Activated T-cell treated with anti-CD3 and anti-CD28 coated beads for 1 hour (primary cell): ENCODE results near the gene IGF2BP3.
A peak's percentile ranks its signal among the peaks of the same experiment; 100 is the strongest.
"Not testable (repeated sequence)": the region's sequence is repeated elsewhere in the genome, so short reads cannot be mapped to it uniquely, and the experiment has no call there.

ENCODE experiments used
- DNase-seq: peaks from one replicate; pipeline ENCODE4 v3.0.0-alpha.2; 2020; ENCODE audit warnings: low read depth

The IGF2BP3 gene

DNA sequence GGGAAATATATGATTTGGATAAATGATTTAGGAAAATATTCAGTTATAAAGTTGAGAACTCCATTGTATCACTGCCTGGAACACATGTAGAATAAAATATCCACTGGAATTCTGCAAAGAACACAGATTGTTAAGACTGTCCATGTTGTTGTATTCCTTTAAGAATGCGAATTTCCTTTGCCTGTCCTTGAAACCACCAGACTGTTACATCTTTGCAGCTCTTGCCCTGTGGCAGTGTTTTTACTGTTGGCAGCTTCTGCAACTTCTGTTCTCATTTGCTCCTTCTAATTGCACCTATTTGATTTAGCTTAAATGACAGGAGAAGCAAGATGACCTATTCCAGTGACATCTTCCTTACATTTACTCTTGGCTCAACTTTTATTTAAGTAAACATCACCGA, 131.4 kb downstream of the IGF2BP3 start:
- no peak for DNase-seq

- no peak for DNase-seq
Observed at GRCh38 chr7:23338439-23338838, 131.9 kb downstream of the IGF2BP3 start.

GRCh38 chr7:23337374-23337773, 132.9 kb downstream of the IGF2BP3 start:
- no peak for DNase-seq

DNA sequence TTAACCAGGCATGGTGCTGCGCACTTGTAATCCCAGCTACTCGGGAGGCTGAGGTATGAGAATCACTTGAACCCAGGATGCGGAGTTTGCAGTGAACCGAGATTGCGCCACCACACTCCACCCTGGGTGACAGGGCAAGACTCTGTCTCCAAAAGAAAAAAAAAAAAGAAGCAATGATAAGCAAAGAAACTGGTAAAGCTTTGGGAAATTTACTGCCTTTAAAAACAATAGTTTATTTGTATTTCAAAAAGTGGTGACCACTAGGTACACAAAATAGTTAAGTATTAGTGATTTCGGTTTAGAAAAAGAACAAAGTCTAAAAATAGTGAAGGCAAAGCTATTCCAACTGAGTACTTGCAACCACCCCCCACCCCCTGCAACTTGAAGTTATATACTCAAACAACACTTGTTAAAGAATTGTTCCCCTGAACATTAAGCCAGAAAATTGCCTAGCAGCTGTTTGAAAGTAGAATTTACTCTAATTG, 133.4 kb downstream of the IGF2BP3 start:
- DNase-seq, result no peak

DNA sequence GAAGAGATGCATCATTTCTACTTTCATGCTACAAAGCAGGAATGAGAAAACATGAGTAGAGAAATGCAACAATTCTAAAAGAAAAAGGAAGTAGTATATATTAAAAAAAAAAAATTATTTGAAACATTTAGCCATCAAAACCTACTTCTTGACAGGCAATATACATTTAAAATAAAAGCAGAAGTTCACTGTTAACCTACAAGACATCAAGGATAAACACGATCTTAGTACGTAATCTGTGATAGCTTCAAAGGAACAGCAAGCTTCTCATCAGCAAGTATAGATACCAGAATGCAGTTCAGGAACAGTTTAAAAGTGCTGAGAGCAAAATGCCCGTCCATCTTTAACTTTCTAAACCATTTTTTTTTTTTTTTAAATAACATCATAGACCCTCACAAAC, 134.2 kb downstream of the IGF2BP3 start:
- no peak for DNase-seq

DNA sequence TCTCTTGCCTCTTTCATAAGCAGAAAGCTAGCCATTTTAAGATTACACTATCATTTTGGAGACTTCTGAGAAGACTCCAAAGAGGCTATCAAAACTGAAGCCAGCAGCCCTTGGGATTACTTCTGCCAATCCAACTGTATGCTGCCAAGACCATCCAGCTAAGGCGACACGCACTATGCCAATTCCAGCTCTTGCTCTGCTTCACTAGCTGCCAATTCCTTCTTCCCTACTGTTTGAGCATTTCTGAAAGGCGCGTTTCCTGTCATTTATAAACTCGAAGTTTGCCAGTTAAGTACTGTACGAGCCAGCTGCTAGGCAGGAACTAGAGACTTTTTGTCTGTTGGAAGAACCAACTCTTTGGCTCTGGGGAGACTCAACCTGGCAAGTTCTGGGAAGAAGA, 134.7 kb downstream of the IGF2BP3 start:
- no peak for DNase-seq

DNA sequence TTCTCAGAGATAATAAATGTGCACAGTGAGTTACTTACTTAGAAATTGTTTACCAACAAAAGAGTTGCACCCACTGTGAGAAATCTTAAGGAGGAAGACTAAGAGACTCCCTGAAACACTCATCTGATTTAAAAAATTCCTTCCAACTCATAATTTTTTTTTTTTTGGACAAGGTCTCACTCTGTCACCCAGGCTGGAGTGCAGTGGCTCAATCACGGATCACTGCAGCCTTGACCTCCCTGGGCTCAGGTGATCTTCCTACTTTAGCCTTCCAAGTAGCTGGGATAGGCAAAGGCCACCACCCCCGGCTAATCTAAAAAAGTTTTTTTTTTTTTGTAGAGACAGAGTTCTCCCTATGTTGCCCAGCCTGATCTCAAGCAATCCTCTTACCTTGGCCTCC, 135.2 kb downstream of the IGF2BP3 start:
- DNase-seq, result no peak

DNA sequence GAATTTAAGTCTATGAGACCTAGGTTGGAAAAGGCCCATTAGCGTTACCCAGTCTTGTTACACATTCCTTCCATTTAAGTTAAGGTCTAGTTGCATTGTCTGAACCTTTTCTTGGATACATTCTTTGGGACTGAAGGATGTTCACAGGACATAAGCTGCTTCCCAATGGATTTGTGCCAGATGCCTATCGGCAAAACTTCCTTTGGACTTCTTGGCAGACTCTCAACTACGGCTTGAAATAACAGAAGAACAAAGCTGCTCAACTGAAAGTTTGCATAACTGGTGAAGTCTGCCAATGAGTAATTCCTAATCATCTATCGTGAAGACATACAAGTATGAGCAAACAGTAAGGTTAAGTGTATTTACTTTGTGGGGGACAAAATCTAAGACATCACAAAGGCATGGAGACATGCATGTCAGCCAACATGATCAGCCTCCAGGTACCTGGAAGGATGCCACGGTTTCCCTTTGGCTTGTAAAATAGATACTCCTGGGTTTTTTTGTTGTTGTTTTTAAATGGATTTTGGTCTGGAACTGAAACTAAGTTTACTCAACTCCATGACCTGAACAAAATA, 135.7 kb downstream of the IGF2BP3 start:
- DNase-seq, result no peak

DNA sequence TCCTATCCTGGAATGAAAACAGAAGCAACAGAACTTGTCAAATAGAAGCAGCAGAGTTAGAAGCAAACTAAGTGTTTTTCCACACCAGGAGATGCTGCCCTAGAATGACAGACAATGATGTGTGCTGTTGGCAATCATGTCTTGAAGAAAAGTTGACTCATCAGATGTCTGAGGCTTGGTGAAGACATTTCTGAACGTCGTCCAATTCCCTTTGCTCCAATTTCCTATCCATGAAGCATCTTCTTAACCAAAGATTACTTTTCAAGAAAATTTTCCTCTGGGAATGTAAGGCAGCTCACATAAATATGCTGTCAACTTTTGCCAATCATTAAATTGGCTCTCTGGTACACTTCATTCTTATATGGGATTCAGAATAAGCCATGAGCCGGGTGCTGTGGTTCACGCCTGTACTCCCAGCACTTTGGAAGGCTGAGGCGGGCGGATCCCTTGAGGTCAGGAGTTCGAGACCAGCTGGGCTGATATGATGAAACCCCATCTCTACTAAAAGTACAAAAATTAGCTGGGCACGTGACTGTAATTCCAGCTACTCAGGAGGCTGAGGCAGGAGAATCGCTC, 136.5 kb downstream of the IGF2BP3 start:
- no peak for DNase-seq

DNA sequence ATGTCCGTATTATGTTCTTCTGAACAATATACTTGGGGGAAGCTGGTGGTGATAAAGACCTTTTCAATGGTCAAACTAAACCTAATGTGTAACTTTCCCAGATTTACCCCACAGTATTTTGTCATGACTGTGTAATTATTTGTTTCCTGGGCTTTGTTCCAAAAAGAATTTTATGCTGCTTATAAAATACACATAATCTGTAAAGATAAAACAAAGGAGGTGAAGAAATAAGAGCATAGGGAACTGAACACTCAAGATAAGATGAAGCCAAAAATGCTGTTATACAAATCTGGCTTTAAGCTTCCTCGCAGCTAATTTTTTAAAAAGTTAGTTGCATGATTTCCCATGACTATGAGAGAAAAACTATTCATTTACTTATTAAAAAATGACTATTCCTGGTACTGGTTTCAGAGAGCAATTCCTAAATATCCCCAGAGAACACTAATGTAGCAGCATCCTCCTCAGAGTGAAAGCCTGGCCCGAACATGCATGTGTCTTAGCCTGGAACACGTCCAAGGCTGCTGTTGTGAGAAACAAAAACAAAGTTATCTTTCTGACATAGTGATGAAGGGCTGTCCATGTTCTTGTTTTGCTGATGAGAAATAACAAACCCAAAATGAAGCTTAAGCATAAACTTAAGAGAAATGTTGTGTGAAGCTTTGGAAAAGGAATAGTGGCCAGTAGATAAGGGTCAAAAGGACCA, 137.2 kb downstream of the IGF2BP3 start:
- no peak for DNase-seq

DNA sequence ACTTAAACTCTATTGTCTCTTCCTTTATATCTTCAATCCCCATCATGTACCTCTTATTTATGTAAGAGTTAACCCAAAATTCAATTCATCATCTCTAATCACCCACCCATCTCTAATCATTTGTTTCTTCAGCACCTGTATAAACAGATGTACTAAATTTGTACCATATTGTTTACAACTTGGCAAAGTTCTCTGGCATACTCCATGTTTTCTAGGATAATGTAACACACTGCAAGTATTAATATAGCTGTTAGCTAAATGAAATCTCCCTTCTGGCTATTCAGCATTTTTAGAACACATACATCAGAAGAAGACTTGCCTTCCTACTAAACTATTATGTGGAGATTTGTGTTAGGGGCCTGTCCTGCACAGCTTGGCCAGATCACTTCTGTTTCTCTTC, 138.1 kb downstream of the IGF2BP3 start:
- DNase-seq, result no peak

DNA sequence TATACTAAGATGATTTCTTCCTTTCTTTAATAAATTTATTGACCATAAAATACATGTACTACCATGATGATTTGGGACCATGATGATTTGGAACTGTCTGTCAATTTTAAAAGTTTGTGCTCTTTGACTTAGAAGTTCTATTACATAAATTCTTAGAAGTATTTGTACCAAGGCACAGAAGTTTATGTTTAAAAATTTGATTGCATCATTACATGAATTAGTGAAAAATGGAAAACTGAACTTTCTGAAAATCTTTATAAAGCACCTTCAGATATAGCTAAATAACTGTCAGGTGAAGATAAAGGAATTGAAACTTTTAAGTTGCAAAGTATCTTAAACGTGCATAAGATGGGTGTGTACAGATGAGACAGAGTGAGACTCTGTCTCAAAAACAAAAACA, 139.2 kb downstream of the IGF2BP3 start:
- no peak for DNase-seq

GRCh38 chr7:23315366-23315765, 154.9 kb downstream of the IGF2BP3 start:
- DNase-seq, result no peak

- not testable (repeated sequence) for DNase-seq
Observed at GRCh38 chr7:23312141-23312540, 158.2 kb downstream of the IGF2BP3 start.

DNA sequence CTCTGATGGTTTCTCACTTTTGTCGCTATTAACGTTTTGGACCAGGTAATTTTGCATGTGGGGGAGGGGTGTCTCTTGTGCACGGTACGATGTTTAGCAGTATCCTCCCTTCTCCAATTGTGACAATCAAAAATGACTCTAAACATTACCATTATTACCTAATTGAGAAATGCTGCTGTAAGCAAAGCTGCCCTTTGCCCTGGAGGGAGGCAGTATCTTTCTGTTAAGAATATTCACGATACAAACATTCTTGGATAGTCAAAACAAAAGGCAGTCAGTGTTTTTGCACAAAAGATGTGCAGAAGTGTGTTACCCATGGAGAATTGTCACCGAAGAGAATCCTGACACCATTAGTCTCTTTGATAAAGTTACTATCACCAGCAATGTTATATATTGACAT, 161.5 kb downstream of the IGF2BP3 start:
- DNase-seq, result no peak

- no peak for DNase-seq
Observed at GRCh38 chr7:23306936-23307521, 163.3 kb downstream of the IGF2BP3 start.

DNA sequence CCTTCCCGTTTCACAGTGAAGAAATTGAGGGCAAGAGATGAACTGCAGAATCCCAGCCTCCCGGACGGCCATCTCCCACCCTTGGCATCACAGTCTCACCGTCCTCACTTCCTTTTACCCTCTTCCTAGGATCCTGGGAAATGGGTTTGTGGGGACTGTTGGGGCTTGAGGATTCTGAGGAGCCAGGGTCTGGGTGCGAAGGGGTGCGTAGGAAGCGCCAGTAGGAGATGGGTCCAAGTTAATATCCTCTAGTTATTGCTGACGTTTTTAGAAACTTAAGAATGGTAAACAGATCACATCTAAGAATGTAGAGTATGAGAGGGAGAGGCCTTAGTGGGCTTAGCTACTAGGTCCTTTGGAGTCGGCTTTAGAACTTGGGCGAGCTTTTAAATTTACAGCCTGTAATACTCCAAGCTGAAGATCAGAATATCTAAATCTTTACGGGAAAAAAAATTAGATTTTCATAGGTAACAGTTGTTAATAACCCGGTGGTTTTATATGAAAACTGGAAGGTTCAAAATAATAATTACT, 170.5 kb downstream of the IGF2BP3 start:
- no peak for DNase-seq

DNA sequence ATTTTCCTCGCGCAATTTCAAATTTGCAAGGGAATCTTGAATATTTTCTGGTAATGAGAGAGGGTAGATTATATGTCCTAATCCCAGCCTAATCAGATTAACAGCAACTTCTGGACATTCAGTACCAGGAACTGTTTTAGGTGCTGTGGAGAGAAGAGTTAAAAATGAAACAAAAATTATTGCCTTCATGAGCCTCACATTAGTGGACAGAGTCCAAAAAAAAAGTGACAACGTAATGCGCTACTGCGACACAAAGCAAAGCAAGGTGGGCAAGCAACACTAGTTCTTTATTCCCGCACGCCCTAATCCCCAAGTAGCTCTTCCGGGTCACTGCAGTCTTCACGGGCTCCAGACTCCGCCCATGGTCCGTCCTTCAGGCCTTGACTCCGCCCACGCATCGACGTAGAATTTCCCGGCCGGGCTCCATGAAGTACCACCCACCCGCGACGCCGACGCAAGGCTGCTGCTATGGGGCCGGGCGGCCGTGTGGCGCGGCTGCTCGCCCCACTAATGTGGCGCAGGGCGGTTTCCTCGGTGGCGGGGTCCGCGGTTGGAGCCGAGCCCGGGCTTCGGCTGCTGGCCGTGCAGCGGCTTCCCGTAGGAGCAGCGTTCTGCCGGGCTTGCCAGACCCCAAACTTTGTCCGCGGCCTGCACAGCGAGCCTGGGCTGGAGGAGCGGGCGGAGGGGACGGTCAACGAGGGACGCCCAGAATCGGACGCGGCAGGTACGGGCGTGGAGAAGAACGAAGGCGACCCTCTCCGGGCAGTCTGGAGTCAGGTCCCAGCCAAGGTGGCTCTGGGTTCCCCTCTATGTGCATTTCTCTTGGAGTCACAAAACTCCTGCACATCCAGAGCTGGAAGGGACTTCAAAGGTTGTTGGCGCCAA, 171.2 kb downstream of the IGF2BP3 start, which contains the start of gene MALSU1:
Gene MALSU1, plus strand, starts transcription at position 455 of the 885 bp plus-strand sequence. Its CDS starts 14 bp downstream, at position 469.
- DNase-seq, result peak; percentile 96

DNA sequence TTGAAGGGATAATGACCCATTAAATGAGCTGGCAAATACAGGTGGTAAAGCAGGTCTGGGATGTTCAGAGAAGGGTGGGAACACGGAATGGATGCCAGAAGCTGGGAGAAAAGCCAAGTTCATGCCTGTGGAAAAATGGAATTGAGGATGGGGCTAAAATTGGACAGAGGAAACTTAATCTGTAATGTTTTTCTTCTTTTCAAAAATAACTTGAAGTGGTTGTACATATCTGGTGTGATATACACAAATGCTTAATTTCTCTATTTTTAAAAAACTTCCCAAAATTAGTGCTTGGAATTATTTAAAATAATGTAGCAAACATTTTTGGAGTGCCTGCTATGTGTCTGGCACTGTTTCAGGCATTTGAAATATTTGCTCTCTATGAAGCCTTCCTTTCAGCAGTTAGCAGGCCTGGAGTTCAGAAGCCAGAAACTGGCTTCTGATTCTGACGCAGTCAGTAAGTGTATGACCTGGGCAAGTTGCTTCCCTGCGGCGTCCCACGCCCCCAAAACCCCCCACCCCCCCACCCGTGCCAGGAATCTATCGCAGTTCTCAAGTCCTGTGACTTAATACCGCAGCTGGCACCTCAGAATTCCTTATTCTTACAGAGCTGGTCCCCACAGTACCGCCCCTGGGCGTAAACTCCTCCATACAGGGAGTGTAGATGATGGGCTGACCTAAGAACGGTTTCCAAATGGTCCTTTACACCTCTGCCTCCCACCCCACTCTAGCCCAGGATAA, 172.0 kb downstream of the IGF2BP3 start:
- no peak for DNase-seq

DNA sequence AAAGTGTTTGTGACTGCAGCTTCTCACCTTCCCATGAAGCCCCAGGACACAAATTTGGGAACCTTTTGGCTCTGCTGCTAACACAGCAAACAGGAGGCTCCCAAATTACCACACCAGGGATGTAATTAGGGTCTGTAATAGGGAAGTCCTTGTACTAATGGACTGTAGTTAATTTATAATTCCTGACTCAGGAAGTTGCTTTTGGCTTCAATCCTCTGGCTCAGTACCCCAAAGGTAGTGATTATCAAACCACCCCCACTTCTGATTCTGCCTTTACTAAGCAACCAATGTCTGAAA, 174.9 kb downstream of the IGF2BP3 start:
- DNase-seq, result no peak
